ENCODE measurements around the gene TBC1D2B.

DNA sequence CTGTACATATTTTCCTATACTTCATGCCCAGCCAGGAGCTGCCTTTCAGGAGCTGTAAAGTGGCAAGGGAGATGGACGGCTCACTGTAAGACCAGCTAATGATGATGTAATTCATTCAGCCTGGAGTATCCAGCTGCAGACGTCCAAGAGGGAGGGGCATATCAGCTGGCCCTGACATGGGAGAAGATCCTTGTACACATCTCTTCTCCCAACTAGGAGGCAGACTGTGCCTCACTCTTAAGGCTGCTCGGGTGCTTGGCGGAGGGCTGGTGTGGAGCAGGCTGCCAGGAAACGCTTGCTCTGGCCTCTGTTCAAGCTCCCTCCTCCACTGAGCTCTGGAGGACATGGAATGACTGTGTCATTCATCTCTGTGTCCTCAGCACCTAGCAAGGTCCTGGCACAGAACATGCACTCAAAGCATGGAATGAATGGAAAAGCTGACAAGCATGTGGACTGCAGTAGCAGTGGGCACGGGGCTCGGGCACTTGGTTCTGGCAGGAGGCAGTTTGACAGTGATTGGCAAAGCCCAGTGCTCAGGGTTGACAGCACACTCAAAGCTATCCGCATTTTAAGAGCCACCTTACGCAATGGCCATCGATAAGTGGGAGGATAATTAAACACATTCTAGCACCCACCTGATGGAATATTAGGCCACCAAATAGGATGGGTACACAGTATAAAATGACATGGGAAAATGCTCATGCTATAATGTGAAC, 72.4 kb downstream of the TBC1D2B start:
- TF ChIP-seq, protein P1, sequence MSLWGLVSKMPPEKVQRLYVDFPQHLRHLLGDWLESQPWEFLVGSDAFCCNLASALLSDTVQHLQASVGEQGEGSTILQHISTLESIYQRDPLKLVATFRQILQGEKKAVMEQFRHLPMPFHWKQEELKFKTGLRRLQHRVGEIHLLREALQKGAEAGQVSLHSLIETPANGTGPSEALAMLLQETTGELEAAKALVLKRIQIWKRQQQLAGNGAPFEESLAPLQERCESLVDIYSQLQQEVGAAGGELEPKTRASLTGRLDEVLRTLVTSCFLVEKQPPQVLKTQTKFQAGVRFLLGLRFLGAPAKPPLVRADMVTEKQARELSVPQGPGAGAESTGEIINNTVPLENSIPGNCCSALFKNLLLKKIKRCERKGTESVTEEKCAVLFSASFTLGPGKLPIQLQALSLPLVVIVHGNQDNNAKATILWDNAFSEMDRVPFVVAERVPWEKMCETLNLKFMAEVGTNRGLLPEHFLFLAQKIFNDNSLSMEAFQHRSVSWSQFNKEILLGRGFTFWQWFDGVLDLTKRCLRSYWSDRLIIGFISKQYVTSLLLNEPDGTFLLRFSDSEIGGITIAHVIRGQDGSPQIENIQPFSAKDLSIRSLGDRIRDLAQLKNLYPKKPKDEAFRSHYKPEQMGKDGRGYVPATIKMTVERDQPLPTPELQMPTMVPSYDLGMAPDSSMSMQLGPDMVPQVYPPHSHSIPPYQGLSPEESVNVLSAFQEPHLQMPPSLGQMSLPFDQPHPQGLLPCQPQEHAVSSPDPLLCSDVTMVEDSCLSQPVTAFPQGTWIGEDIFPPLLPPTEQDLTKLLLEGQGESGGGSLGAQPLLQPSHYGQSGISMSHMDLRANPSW (CRISPR knock-in tag; conservative IDR thresholded peaks at IDR 0.05; ENCODE audit: low read depth): no peak
- TF ChIP-seq, protein P2, sequence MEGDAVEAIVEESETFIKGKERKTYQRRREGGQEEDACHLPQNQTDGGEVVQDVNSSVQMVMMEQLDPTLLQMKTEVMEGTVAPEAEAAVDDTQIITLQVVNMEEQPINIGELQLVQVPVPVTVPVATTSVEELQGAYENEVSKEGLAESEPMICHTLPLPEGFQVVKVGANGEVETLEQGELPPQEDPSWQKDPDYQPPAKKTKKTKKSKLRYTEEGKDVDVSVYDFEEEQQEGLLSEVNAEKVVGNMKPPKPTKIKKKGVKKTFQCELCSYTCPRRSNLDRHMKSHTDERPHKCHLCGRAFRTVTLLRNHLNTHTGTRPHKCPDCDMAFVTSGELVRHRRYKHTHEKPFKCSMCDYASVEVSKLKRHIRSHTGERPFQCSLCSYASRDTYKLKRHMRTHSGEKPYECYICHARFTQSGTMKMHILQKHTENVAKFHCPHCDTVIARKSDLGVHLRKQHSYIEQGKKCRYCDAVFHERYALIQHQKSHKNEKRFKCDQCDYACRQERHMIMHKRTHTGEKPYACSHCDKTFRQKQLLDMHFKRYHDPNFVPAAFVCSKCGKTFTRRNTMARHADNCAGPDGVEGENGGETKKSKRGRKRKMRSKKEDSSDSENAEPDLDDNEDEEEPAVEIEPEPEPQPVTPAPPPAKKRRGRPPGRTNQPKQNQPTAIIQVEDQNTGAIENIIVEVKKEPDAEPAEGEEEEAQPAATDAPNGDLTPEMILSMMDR (IDR thresholded peaks at IDR 0.05): no peak
- TF ChIP-seq, protein P3, sequence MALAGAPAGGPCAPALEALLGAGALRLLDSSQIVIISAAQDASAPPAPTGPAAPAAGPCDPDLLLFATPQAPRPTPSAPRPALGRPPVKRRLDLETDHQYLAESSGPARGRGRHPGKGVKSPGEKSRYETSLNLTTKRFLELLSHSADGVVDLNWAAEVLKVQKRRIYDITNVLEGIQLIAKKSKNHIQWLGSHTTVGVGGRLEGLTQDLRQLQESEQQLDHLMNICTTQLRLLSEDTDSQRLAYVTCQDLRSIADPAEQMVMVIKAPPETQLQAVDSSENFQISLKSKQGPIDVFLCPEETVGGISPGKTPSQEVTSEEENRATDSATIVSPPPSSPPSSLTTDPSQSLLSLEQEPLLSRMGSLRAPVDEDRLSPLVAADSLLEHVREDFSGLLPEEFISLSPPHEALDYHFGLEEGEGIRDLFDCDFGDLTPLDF (CRISPR knock-in tag; IDR thresholded peaks at IDR 0.05): no peak
- TF ChIP-seq ELF4 (CRISPR knock-in tag; IDR thresholded peaks at IDR 0.05; ENCODE audit: low read depth) (no peak), PRRX2 (CRISPR knock-in tag; IDR thresholded peaks at IDR 0.05) (no peak)
- TF ChIP-seq, protein P4, sequence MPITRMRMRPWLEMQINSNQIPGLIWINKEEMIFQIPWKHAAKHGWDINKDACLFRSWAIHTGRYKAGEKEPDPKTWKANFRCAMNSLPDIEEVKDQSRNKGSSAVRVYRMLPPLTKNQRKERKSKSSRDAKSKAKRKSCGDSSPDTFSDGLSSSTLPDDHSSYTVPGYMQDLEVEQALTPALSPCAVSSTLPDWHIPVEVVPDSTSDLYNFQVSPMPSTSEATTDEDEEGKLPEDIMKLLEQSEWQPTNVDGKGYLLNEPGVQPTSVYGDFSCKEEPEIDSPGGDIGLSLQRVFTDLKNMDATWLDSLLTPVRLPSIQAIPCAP (CRISPR knock-in tag; IDR thresholded peaks at IDR 0.05): no peak

Measured in WTC11 (cell line).